GM23338 (cell line): Measurements from ENCODE around the gene SLN. TPM values are rescaled to one million over a fixed set of nuclear protein-coding genes. Genes with fewer than 3 reads are reported as not detected.

Experiments used
- ATAC-seq: fragments of 200-7000 bp; cut with Tn5 transposase; 3 replicates; pipeline ENCODE4 v1.9.1; 2020
- DNase-seq: peaks from one replicate; pipeline ENCODE4 v3.0.0-alpha.2; 2015; ENCODE audit warnings: low spot score
- H2AFZ ChIP-seq: fragments of 200-600 bp; sonication (generic); 2 replicates; pipeline ENCODE4 v1.8.0; 2016; ENCODE audit warnings: antibody characterized with exemption, mild to moderate bottlenecking, moderate library complexity
- H3F3A ChIP-seq: fragments of 200-600 bp; sonication (generic); replicated peaks from 2 replicates; pipeline ENCODE4 v1.8.0; 2017; ENCODE audit warnings: antibody characterized with exemption, mixed run types, low read depth
- H3K27ac ChIP-seq: fragments of 200-600 bp; sonication (generic); 2 replicates; pipeline ENCODE4 v1.6.1; 2016; ENCODE audit warnings: low read depth
- H3K27me3 ChIP-seq: fragments of 200-600 bp; sonication (generic); 2 replicates; pipeline ENCODE4 v1.8.0; 2016; ENCODE audit warnings: mild to moderate bottlenecking, mixed run types, moderate library complexity; ENCODE audit not compliant: insufficient read depth
- H3K36me3 ChIP-seq: fragments of 200-600 bp; sonication (generic); 2 replicates; pipeline ENCODE4 v1.8.0; 2016; ENCODE audit warnings: mild to moderate bottlenecking; ENCODE audit not compliant: insufficient read depth
- H3K4me1 ChIP-seq: fragments of 200-600 bp; sonication (generic); 2 replicates; pipeline ENCODE4 v1.8.0; 2016; ENCODE audit warnings: mild to moderate bottlenecking, moderate library complexity; ENCODE audit not compliant: insufficient read depth
- H3K4me2 ChIP-seq: fragments of 200-600 bp; sonication (generic); 2 replicates; pipeline ENCODE4 v1.7.1; 2017; ENCODE audit warnings: mixed run types
- H3K4me3 ChIP-seq: fragments of 200-600 bp; sonication (generic); 2 replicates; pipeline ENCODE4 v1.6.1; 2016; ENCODE audit warnings: mixed run types
- H3K79me2 ChIP-seq: fragments of 200-600 bp; sonication (generic); replicated peaks from 2 replicates; pipeline ENCODE4 v1.8.0; 2017; ENCODE audit warnings: mild to moderate bottlenecking; ENCODE audit not compliant: insufficient read depth
- H3K9me2 ChIP-seq: fragments of 200-600 bp; sonication (generic); 2 replicates; pipeline ENCODE4 v1.8.0; 2017; ENCODE audit not compliant: insufficient read depth
- H4K20me1 ChIP-seq: fragments of 200-600 bp; sonication (generic); replicated peaks from 2 replicates; pipeline ENCODE4 v1.8.0; 2017; ENCODE audit warnings: mild to moderate bottlenecking; ENCODE audit not compliant: insufficient read depth
- H3K27ac Mint-ChIP-seq: 2 replicates; pipeline ENCODE4 v1.8.0; 2020; ENCODE audit warnings: inconsistent platforms, mild to moderate bottlenecking, moderate library complexity, mixed read lengths
- H3K27me3 Mint-ChIP-seq: 3 replicates; pipeline ENCODE4 v1.8.0; 2022; ENCODE audit warnings: low read depth, mild to moderate bottlenecking, moderate library complexity, mixed read lengths, inconsistent platforms; ENCODE audit not compliant: insufficient read depth, poor library complexity
- H3K36me3 Mint-ChIP-seq: 3 replicates; pipeline ENCODE4 v1.8.0; 2021; ENCODE audit warnings: low read depth, mild to moderate bottlenecking, inconsistent platforms, moderate library complexity, mixed read lengths
- H3K4me1 Mint-ChIP-seq: 3 replicates; pipeline ENCODE4 v1.8.0; 2020; ENCODE audit warnings: mild to moderate bottlenecking, inconsistent platforms, mixed read lengths
- H3K4me3 Mint-ChIP-seq: 3 replicates; pipeline ENCODE4 v1.8.0; 2021; ENCODE audit warnings: moderate library complexity, mild to moderate bottlenecking, inconsistent platforms, mixed read lengths
- H3K9me3 Mint-ChIP-seq: 3 replicates; pipeline ENCODE4 v1.8.0; 2020; ENCODE audit warnings: moderate library complexity, mild to moderate bottlenecking, inconsistent platforms, mixed read lengths
- CREB1 ChIP-seq: fragments of 250-450 bp; sonication (Bioruptor Pico); IDR thresholded peaks from 2 replicates; pipeline ENCODE4 v1.5.0; 2020; ENCODE audit warnings: low read depth, mild to moderate bottlenecking, moderate library complexity
- JUNB ChIP-seq: IDR thresholded peaks from one replicate; pipeline ENCODE4 v1.6.1; 2016; ENCODE audit warnings: antibody characterized with exemption; ENCODE audit not compliant: unreplicated experiment
- NANOG ChIP-seq: IDR thresholded peaks from 2 replicates; pipeline ENCODE4 v1.6.1; 2016; ENCODE audit warnings: antibody characterized with exemption, borderline replicate concordance
- STAT1 ChIP-seq: IDR thresholded peaks from one replicate; pipeline ENCODE4 v1.6.1; 2016; ENCODE audit warnings: antibody characterized with exemption; ENCODE audit not compliant: unreplicated experiment
- polyA plus RNA-seq: library from polyadenylated mRNA; unstranded; fragments of >200 nt; fragmentation: Nextera tagmentation; extraction: Ambion mirVana; gene quantifications from 2 replicates; pipeline ENCODE4 v1.2.1, GENCODE V29; 2016
- total RNA-seq: library from RNA; depleted of rRNA; stranded (reverse); fragments of >200 nt; shearing (Covaris generic); gene quantifications from 2 replicates; pipeline ENCODE4 v1.2.3, GENCODE V29; 2014
- TF ChIP-seq, protein P1 (sequence below): fragments of 250-450 bp; sonication (Bioruptor Pico); IDR thresholded peaks from 2 replicates; pipeline ENCODE4 v1.5.0; 2020; ENCODE audit warnings: mild to moderate bottlenecking, moderate library complexity
- TF ChIP-seq, protein P2 (sequence below): IDR thresholded peaks from one replicate; pipeline ENCODE4 v1.6.1; 2018; ENCODE audit warnings: antibody characterized with exemption; ENCODE audit not compliant: unreplicated experiment
- TF ChIP-seq, protein P3 (sequence below): IDR thresholded peaks from 2 replicates; pipeline ENCODE4 v1.6.1; 2016; ENCODE audit warnings: antibody characterized with exemption

SLN gene
- total and polyA plus RNA-seq, 2 experiments from 2014 or later: not detected

- H3K4me3 Mint-ChIP-seq: no peak overlapping the region
- H3K4me1 Mint-ChIP-seq: peaks cover 16% of the 10 kb centered on the region
- no peaks in the 10 kb centered on the region for H4K20me1 ChIP-seq
- no peaks in the 10 kb centered on the region for H3F3A ChIP-seq
- peaks cover 15% of the 10 kb centered on the region for H3K27me3 ChIP-seq
- H3K27ac ChIP-seq: no peak overlapping the region
- no peaks in the 10 kb centered on the region for H3K36me3 ChIP-seq
- no peak overlapping the region for H3K4me3 ChIP-seq
- no peaks in the 10 kb centered on the region for H3K9me2 ChIP-seq
- H3K9me3 Mint-ChIP-seq: no peaks in the 10 kb centered on the region
- H3K4me2 ChIP-seq: no peak overlapping the region
- H2AFZ ChIP-seq: no peak overlapping the region
- ATAC-seq (no peak), DNase-seq (no peak)
- peaks cover 3% of the 10 kb centered on the region for H3K27me3 Mint-ChIP-seq
- peaks cover 19% of the 10 kb centered on the region for H3K4me1 ChIP-seq
- TF ChIP-seq STAT1 (no peak), CREB1 (CRISPR knock-in tag) (no peak), NANOG (no peak), JUNB (no peak)
- TF ChIP-seq, protein P1, sequence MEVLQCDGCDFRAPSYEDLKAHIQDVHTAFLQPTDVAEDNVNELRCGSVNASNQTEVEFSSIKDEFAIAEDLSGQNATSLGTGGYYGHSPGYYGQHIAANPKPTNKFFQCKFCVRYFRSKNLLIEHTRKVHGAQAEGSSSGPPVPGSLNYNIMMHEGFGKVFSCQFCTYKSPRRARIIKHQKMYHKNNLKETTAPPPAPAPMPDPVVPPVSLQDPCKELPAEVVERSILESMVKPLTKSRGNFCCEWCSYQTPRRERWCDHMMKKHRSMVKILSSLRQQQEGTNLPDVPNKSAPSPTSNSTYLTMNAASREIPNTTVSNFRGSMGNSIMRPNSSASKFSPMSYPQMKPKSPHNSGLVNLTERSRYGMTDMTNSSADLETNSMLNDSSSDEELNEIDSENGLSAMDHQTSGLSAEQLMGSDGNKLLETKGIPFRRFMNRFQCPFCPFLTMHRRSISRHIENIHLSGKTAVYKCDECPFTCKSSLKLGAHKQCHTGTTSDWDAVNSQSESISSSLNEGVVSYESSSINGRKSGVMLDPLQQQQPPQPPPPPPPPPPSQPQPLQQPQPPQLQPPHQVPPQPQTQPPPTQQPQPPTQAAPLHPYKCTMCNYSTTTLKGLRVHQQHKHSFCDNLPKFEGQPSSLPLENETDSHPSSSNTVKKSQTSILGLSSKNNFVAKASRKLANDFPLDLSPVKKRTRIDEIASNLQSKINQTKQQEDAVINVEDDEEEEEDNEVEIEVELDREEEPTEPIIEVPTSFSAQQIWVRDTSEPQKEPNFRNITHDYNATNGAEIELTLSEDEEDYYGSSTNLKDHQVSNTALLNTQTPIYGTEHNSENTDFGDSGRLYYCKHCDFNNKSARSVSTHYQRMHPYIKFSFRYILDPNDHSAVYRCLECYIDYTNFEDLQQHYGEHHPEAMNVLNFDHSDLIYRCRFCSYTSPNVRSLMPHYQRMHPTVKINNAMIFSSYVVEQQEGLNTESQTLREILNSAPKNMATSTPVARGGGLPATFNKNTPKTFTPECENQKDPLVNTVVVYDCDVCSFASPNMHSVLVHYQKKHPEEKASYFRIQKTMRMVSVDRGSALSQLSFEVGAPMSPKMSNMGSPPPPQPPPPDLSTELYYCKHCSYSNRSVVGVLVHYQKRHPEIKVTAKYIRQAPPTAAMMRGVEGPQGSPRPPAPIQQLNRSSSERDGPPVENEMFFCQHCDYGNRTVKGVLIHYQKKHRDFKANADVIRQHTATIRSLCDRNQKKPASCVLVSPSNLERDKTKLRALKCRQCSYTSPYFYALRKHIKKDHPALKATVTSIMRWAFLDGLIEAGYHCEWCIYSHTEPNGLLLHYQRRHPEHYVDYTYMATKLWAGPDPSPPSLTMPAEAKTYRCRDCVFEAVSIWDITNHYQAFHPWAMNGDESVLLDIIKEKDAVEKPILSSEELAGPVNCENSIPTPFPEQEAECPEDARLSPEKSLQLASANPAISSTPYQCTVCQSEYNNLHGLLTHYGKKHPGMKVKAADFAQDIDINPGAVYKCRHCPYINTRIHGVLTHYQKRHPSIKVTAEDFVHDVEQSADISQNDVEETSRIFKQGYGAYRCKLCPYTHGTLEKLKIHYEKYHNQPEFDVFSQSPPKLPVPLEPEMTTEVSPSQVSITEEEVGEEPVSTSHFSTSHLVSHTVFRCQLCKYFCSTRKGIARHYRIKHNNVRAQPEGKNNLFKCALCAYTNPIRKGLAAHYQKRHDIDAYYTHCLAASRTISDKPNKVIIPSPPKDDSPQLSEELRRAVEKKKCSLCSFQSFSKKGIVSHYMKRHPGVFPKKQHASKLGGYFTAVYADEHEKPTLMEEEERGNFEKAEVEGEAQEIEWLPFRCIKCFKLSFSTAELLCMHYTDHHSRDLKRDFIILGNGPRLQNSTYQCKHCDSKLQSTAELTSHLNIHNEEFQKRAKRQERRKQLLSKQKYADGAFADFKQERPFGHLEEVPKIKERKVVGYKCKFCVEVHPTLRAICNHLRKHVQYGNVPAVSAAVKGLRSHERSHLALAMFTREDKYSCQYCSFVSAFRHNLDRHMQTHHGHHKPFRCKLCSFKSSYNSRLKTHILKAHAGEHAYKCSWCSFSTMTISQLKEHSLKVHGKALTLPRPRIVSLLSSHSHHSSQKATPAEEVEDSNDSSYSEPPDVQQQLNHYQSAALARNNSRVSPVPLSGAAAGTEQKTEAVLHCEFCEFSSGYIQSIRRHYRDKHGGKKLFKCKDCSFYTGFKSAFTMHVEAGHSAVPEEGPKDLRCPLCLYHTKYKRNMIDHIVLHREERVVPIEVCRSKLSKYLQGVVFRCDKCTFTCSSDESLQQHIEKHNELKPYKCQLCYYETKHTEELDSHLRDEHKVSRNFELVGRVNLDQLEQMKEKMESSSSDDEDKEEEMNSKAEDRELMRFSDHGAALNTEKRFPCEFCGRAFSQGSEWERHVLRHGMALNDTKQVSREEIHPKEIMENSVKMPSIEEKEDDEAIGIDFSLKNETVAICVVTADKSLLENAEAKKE (CRISPR knock-in tag): no peak
- TF ChIP-seq, protein P2, sequence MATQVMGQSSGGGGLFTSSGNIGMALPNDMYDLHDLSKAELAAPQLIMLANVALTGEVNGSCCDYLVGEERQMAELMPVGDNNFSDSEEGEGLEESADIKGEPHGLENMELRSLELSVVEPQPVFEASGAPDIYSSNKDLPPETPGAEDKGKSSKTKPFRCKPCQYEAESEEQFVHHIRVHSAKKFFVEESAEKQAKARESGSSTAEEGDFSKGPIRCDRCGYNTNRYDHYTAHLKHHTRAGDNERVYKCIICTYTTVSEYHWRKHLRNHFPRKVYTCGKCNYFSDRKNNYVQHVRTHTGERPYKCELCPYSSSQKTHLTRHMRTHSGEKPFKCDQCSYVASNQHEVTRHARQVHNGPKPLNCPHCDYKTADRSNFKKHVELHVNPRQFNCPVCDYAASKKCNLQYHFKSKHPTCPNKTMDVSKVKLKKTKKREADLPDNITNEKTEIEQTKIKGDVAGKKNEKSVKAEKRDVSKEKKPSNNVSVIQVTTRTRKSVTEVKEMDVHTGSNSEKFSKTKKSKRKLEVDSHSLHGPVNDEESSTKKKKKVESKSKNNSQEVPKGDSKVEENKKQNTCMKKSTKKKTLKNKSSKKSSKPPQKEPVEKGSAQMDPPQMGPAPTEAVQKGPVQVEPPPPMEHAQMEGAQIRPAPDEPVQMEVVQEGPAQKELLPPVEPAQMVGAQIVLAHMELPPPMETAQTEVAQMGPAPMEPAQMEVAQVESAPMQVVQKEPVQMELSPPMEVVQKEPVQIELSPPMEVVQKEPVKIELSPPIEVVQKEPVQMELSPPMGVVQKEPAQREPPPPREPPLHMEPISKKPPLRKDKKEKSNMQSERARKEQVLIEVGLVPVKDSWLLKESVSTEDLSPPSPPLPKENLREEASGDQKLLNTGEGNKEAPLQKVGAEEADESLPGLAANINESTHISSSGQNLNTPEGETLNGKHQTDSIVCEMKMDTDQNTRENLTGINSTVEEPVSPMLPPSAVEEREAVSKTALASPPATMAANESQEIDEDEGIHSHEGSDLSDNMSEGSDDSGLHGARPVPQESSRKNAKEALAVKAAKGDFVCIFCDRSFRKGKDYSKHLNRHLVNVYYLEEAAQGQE: no peak
- TF ChIP-seq, protein P3, sequence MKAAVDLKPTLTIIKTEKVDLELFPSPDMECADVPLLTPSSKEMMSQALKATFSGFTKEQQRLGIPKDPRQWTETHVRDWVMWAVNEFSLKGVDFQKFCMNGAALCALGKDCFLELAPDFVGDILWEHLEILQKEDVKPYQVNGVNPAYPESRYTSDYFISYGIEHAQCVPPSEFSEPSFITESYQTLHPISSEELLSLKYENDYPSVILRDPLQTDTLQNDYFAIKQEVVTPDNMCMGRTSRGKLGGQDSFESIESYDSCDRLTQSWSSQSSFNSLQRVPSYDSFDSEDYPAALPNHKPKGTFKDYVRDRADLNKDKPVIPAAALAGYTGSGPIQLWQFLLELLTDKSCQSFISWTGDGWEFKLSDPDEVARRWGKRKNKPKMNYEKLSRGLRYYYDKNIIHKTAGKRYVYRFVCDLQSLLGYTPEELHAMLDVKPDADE: no peak
- H3K79me2 ChIP-seq: no peaks in the 10 kb centered on the region
- no peaks in the 10 kb centered on the region for H3K36me3 Mint-ChIP-seq
- no peak overlapping the region for H3K27ac Mint-ChIP-seq
These were observed 3.1 kb downstream of the SLN start for GRCh38 chr11:107708792-107709191.
